Spleen (tissue), 7 donors: ENCODE measurements around the gene TIAM1.

Source experiments
- POLR2A ChIP-seq, 3 donors: fragments of 450-650 bp; IDR thresholded peaks; one replicate each; pipeline ENCODE4 v1.5.1; 2017; ENCODE audit warnings: antibody characterized with exemption in 3 of 3, mild to moderate bottlenecking in 1 of 3
- TF ChIP-seq, protein P1 (sequence below), 11 experiments: fragments of 200-600 bp in 7 of 11; fragments of 450-650 bp in 4 of 11; sonication (generic) in 4 of 11; IDR thresholded peaks in 8 of 11; conservative IDR thresholded peaks in 3 of 11; 1 replicate in 7 of 11; 2 replicates in 4 of 11; pipeline versions ENCODE4 v1.4.0 to v1.8.0; 2016 to 2021; ENCODE audit warnings: antibody characterized with exemption in 11 of 11, inconsistent platforms in 4 of 11, mild to moderate bottlenecking in 1 of 11
- donor health status: DM: no; HTN: no; CAD: no; lungs with moderate emphysema.
- donor health status: DM: no; HTN: no; CAD: no.
- donor health status: DM: no; HTN: no; CAD: no.

- TF ChIP-seq, protein P1, sequence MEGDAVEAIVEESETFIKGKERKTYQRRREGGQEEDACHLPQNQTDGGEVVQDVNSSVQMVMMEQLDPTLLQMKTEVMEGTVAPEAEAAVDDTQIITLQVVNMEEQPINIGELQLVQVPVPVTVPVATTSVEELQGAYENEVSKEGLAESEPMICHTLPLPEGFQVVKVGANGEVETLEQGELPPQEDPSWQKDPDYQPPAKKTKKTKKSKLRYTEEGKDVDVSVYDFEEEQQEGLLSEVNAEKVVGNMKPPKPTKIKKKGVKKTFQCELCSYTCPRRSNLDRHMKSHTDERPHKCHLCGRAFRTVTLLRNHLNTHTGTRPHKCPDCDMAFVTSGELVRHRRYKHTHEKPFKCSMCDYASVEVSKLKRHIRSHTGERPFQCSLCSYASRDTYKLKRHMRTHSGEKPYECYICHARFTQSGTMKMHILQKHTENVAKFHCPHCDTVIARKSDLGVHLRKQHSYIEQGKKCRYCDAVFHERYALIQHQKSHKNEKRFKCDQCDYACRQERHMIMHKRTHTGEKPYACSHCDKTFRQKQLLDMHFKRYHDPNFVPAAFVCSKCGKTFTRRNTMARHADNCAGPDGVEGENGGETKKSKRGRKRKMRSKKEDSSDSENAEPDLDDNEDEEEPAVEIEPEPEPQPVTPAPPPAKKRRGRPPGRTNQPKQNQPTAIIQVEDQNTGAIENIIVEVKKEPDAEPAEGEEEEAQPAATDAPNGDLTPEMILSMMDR (IDR thresholded peaks at IDR 0.05 in 8 of 11, conservative IDR thresholded peaks at IDR 0.05 in 3 of 11) = no peak
- no peak for TF ChIP-seq POLR2A (IDR thresholded peaks at IDR 0.05)
Measured at GRCh38 chr21:31337996-31338907, 5.8 kb downstream of the TIAM1 start.
